HepG2 (cell line): ENCODE results near the gene KLF16. TPM values are rescaled to one million over a fixed set of nuclear protein-coding genes. Genes with fewer than 3 reads are reported as not detected.

Source experiments
- ARID4A ChIP-seq: sonication (generic); formaldehyde crosslinking; IDR thresholded peaks from 2 replicates; pipeline ENCODE4 v1.5.0; 2020; ENCODE audit warnings: mild to moderate bottlenecking, missing genetic modification reagents, borderline replicate concordance
- DMTF1 ChIP-seq: sonication (generic); formaldehyde crosslinking; IDR thresholded peaks from 2 replicates; pipeline ENCODE4 v1.4.0; 2020; ENCODE audit warnings: mild to moderate bottlenecking, missing genetic modification reagents
- FIP1L1 ChIP-seq: fragments of 200-400 bp; formaldehyde crosslinking; IDR thresholded peaks from 2 replicates; pipeline ENCODE4 v1.6.1; 2018; ENCODE audit warnings: low read depth, mild to moderate bottlenecking, low read length, moderate library complexity, borderline replicate concordance; ENCODE audit not compliant: insufficient read depth
- HMG20A ChIP-seq: IDR thresholded peaks from 2 replicates; pipeline ENCODE4 v1.6.1; 2016; ENCODE audit warnings: borderline replicate concordance
- HNF4G ChIP-seq, 2 experiments: sonication (generic) in 1 of 2; formaldehyde crosslinking in 1 of 2; IDR thresholded peaks; 2 replicates each; pipeline versions ENCODE4 v1.4.0 to v1.6.1; 2011 to 2020; ENCODE audit warnings: borderline replicate concordance in 2 of 2, low read depth in 2 of 2, mild to moderate bottlenecking in 2 of 2, low read length in 1 of 2, missing genetic modification reagents in 1 of 2, moderate library complexity in 1 of 2
- KAT7 ChIP-seq: IDR thresholded peaks from 2 replicates; pipeline ENCODE4 v1.6.1; 2018; ENCODE audit warnings: borderline replicate concordance, missing compliant biosample characterization
- NFIC ChIP-seq: IDR thresholded peaks from 2 replicates; pipeline ENCODE4 v1.6.1; 2012; ENCODE audit warnings: mild to moderate bottlenecking, low read length, inconsistent platforms
- RARA ChIP-seq: IDR thresholded peaks from 2 replicates; pipeline ENCODE4 v1.6.1; 2016; ENCODE audit warnings: missing genetic modification reagents, missing compliant biosample characterization
- RFXAP ChIP-seq: sonication (generic); formaldehyde crosslinking; IDR thresholded peaks from 2 replicates; pipeline ENCODE4 v1.4.0; 2020; ENCODE audit warnings: missing genetic modification reagents, borderline replicate concordance
- TMF1 ChIP-seq: sonication (generic); formaldehyde crosslinking; IDR thresholded peaks from 2 replicates; pipeline ENCODE4 v1.8.1; 2022; ENCODE audit warnings: low read depth, missing genetic modification reagents
- ZBED4 ChIP-seq: sonication (generic); formaldehyde crosslinking; IDR thresholded peaks from 2 replicates; pipeline ENCODE4 v1.4.0; 2020; ENCODE audit warnings: missing genetic modification reagents, borderline replicate concordance
- ZFP36L2 ChIP-seq: sonication (generic); formaldehyde crosslinking; IDR thresholded peaks from 2 replicates; pipeline ENCODE4 v1.4.0; 2020; ENCODE audit warnings: missing genetic modification reagents
- ZNF24 ChIP-seq: fragments of 450-650 bp; IDR thresholded peaks from 2 replicates; pipeline ENCODE4 v1.6.1; 2017; ENCODE audit warnings: antibody characterized with exemption, mild to moderate bottlenecking
- ZNF574 ChIP-seq: sonication (generic); formaldehyde crosslinking; IDR thresholded peaks from 2 replicates; pipeline ENCODE4 v1.4.0; 2020; ENCODE audit warnings: missing genetic modification reagents
- polyA plus RNA-seq, 8 experiments: library from polyadenylated mRNA; depleted of rRNA in 3 of 8; stranded (reverse) in 7 of 8; unstranded in 1 of 8; fragments of >200 nt; fragmentation: Illumina TruSeq in 4 of 8; extraction: Trizol in 4 of 8; gene quantifications; 2 replicates each; pipeline versions ENCODE4 v1.2.1 to v1.2.3, GENCODE V29; 2011 to 2016; ENCODE audit warnings: low read depth in 4 of 8, missing spikeins in 1 of 8, mixed read lengths in 1 of 8; ENCODE audit not compliant: insufficient read depth in 1 of 8
- total RNA-seq, 5 experiments: library from RNA; depleted of rRNA; stranded (reverse); fragments of >200 nt; fragmentation: Illumina TruSeq; extraction: Trizol; gene quantifications; 2 replicates each; pipeline ENCODE4 v1.2.3, GENCODE V29; 2016; ENCODE audit warnings: low read depth in 1 of 5

Gene KLF16
- total and polyA plus RNA-seq, 2 of the 13 experiments (the other 11 are each of a cell fraction or from before 2014, with no cell fraction given), result 3.5 to 6.7 TPM

GRCh38 chr19:1905110-1905862 lies 41.9 kb upstream of the KLF16 start, which contains the start of the genes ADAT3 and SCAMP4 (continued):
- TF ChIP-seq ZBED4 (CRISPR knock-in tag) (peak; percentile 91), HMG20A (CRISPR knock-in tag) (0 out of 2 replicates have a peak, but pooled peaks have one; percentile 33), DMTF1 (CRISPR knock-in tag) (no peak), ARID4A (peak; percentile 77; the same call in 1 of the 2 replicates), ZNF24 (no peak), KAT7 (CRISPR knock-in tag) (no peak), RARA (CRISPR knock-in tag) (peak; percentile 59), RFXAP (CRISPR knock-in tag) (no peak), ZFP36L2 (no peak), NFIC (no peak), HNF4G (IDR thresholded peaks at IDR 0.05; ENCODE audit: borderline replicate concordance, low read depth, low read length) (no peak; the same call in 1 of the 2 replicates), HNF4G (CRISPR knock-in tag; IDR thresholded peaks at IDR 0.05; ENCODE audit: borderline replicate concordance, low read depth) (no peak), TMF1 (no peak), FIP1L1 (no peak; the same call in 1 of the 2 replicates), ZNF574 (CRISPR knock-in tag) (peak; percentile 85)
